Spleen (tissue), 7 donors: ENCODE measurements around the gene TIMP2.

Source experiments
- CTCF ChIP-seq, 11 experiments: fragments of 200-600 bp in 7 of 11; fragments of 450-650 bp in 4 of 11; sonication (generic) in 4 of 11; IDR thresholded peaks in 8 of 11; conservative IDR thresholded peaks in 3 of 11; 1 replicate in 7 of 11; 2 replicates in 4 of 11; pipeline versions ENCODE4 v1.4.0 to v1.8.0; 2016 to 2021; ENCODE audit warnings: antibody characterized with exemption in 11 of 11, inconsistent platforms in 4 of 11, mild to moderate bottlenecking in 1 of 11
- POLR2A ChIP-seq, 3 donors: fragments of 450-650 bp; IDR thresholded peaks; one replicate each; pipeline ENCODE4 v1.5.1; 2017; ENCODE audit warnings: antibody characterized with exemption in 3 of 3, mild to moderate bottlenecking in 1 of 3
- POLR2AphosphoS5 ChIP-seq, 3 donors: sonication (generic); formaldehyde crosslinking; IDR thresholded peaks; one replicate each; pipeline ENCODE4 v1.5.1; 2017; ENCODE audit warnings: antibody characterized with exemption in 3 of 3
- donor health status: DM: no; HTN: no; CAD: no; lungs with moderate emphysema.
- donor health status: DM: no; HTN: no; CAD: no.
- donor health status: DM: no; HTN: no; CAD: no.

- TF ChIP-seq CTCF (IDR thresholded peaks at IDR 0.05 in 8 of 11, conservative IDR thresholded peaks at IDR 0.05 in 3 of 11): no peak
- TF ChIP-seq POLR2A (IDR thresholded peaks at IDR 0.05): no peak
- TF ChIP-seq POLR2AphosphoS5 (IDR thresholded peaks at IDR 0.05): no peak
Measured at GRCh38 chr17:78847052-78847451, 78.1 kb downstream of the TIMP2 start.
